ENCODE measurements around the gene FXR2.
A peak's percentile ranks its signal among the peaks of the same experiment; 100 is the strongest.

The FXR2 gene

GRCh38 chr17:7582396-7583252 is 32.1 kb downstream of the FXR2 start:
- TF ChIP-seq POLR2AphosphoS5 (IDR thresholded peaks at IDR 0.05; ENCODE audit: low read depth, low read length) (no peak), SIN3A (IDR thresholded peaks at IDR 0.05; ENCODE audit: borderline replicate concordance, insufficient read depth, low read length) (no peak), REST (IDR thresholded peaks at IDR 0.05; ENCODE audit: insufficient read depth in 1 of 2, low read depth in 2 of 2, low read length in 2 of 2) (no peak), TAF1 (IDR thresholded peaks at IDR 0.05; ENCODE audit: borderline replicate concordance, insufficient read depth, low read length) (no peak), FOXP2 (optimal IDR thresholded peaks at IDR 0.05; ENCODE audit: borderline replicate concordance, extremely low read depth, extremely low read length, insufficient read depth) (no peak)

GRCh38 chr17:7580604-7581575 is 33.8 kb downstream of the FXR2 start:
- no peak for TF ChIP-seq FOXP2 (optimal IDR thresholded peaks at IDR 0.05; ENCODE audit: borderline replicate concordance, extremely low read depth, extremely low read length, insufficient read depth)
- no peak for TF ChIP-seq SIN3A (IDR thresholded peaks at IDR 0.05; ENCODE audit: borderline replicate concordance, insufficient read depth, low read length)
- no peak for TF ChIP-seq REST (IDR thresholded peaks at IDR 0.05; ENCODE audit: insufficient read depth in 1 of 2, low read depth in 2 of 2, low read length in 2 of 2)
- TF ChIP-seq TAF1 (IDR thresholded peaks at IDR 0.05; ENCODE audit: borderline replicate concordance, insufficient read depth, low read length) = no peak
- TF ChIP-seq POLR2AphosphoS5 (IDR thresholded peaks at IDR 0.05; ENCODE audit: low read depth, low read length) = no peak

GRCh38 chr17:7579834-7580603 is 34.7 kb downstream of the FXR2 start:
- no peak for TF ChIP-seq FOXP2 (optimal IDR thresholded peaks at IDR 0.05; ENCODE audit: borderline replicate concordance, extremely low read depth, extremely low read length, insufficient read depth)
- no peak for TF ChIP-seq TAF1 (IDR thresholded peaks at IDR 0.05; ENCODE audit: borderline replicate concordance, insufficient read depth, low read length)
- no peak for TF ChIP-seq POLR2AphosphoS5 (IDR thresholded peaks at IDR 0.05; ENCODE audit: low read depth, low read length)
- no peak for TF ChIP-seq SIN3A (IDR thresholded peaks at IDR 0.05; ENCODE audit: borderline replicate concordance, insufficient read depth, low read length)
- TF ChIP-seq REST (IDR thresholded peaks at IDR 0.05; ENCODE audit: insufficient read depth in 1 of 2, low read depth in 2 of 2, low read length in 2 of 2) = no peak

- TF ChIP-seq REST (IDR thresholded peaks at IDR 0.05; ENCODE audit: insufficient read depth in 1 of 2, low read depth in 2 of 2, low read length in 2 of 2) (peak in 1 of 2 experiments; percentile 40; a peak in 2 of 4 replicates), SIN3A (IDR thresholded peaks at IDR 0.05; ENCODE audit: borderline replicate concordance, insufficient read depth, low read length) (peak; percentile 100), FOXP2 (optimal IDR thresholded peaks at IDR 0.05; ENCODE audit: borderline replicate concordance, extremely low read depth, extremely low read length, insufficient read depth) (peak; percentile 92), TAF1 (IDR thresholded peaks at IDR 0.05; ENCODE audit: borderline replicate concordance, insufficient read depth, low read length) (peak; percentile 30; the same call in 1 of the 2 replicates), POLR2AphosphoS5 (IDR thresholded peaks at IDR 0.05; ENCODE audit: low read depth, low read length) (peak; percentile 100)
Observed at GRCh38 chr17:7579001-7579833, 35.5 kb downstream of the FXR2 start, which contains the start of gene CD68. Gene CD68 (plus strand): TSS chr17:7579638. CDS start chr17:7579678, 40 bp downstream.
